Esophagus muscularis mucosa (tissue), 4 donors: Measurements from ENCODE around the gene ANKRD44.

Experiments
- EP300 ChIP-seq: sonication (generic); formaldehyde crosslinking; IDR thresholded peaks from one replicate; pipeline ENCODE4 v1.6.1; 2017; ENCODE audit warnings: antibody characterized with exemption
- POLR2A ChIP-seq: fragments of 450-650 bp; IDR thresholded peaks from one replicate; pipeline ENCODE4 v1.6.1; 2017; ENCODE audit warnings: antibody characterized with exemption, moderate library complexity, mild to moderate bottlenecking, low read depth
- POLR2AphosphoS5 ChIP-seq, 2 donors: sonication (generic); formaldehyde crosslinking; IDR thresholded peaks; one replicate each; pipeline ENCODE4 v1.6.1; 2017; ENCODE audit warnings: antibody characterized with exemption in 2 of 2
- TF ChIP-seq, protein P1 (sequence below), 3 experiments: fragments of 200-600 bp in 2 of 3; fragments of 450-650 bp in 1 of 3; sonication (generic) in 2 of 3; IDR thresholded peaks; one replicate each; pipeline ENCODE4 v1.5.1; 2017 to 2019; ENCODE audit warnings: antibody characterized with exemption in 3 of 3, mild to moderate bottlenecking in 2 of 3, moderate library complexity in 1 of 3

DNA sequence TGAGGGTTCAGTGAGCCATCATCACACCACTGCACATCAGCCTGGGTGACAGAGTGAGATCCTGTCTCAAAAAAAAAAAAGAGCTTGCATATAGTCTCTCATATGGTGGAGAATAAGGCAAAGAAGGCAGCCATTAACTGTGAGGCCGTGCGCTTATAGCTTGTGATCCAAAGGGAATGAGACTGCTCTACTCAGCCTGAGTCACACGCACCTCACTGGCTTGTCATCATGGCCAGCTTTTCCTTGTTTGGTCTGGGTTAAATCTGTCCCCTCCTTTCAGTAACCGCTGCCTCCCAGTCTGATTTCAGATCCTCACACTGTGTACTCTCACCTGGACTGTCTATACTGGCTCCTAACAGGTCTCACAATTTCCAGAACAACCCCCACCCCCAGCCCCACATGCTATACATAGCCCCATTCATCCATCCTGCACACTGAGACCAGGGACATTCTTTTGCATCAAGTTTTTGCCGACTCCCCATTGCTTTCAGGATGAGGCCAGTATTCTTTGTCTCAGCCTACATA is 35.3 kb upstream of the ANKRD44 start:
- TF ChIP-seq, protein P1, sequence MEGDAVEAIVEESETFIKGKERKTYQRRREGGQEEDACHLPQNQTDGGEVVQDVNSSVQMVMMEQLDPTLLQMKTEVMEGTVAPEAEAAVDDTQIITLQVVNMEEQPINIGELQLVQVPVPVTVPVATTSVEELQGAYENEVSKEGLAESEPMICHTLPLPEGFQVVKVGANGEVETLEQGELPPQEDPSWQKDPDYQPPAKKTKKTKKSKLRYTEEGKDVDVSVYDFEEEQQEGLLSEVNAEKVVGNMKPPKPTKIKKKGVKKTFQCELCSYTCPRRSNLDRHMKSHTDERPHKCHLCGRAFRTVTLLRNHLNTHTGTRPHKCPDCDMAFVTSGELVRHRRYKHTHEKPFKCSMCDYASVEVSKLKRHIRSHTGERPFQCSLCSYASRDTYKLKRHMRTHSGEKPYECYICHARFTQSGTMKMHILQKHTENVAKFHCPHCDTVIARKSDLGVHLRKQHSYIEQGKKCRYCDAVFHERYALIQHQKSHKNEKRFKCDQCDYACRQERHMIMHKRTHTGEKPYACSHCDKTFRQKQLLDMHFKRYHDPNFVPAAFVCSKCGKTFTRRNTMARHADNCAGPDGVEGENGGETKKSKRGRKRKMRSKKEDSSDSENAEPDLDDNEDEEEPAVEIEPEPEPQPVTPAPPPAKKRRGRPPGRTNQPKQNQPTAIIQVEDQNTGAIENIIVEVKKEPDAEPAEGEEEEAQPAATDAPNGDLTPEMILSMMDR (IDR thresholded peaks at IDR 0.05), result no peak
- TF ChIP-seq EP300, result no peak
- TF ChIP-seq POLR2A, result no peak
- no peak for TF ChIP-seq POLR2AphosphoS5 (IDR thresholded peaks at IDR 0.05)
